ENCODE measurements around the gene TMEM212.

- TF ChIP-seq ZNF274 (IDR thresholded peaks at IDR 0.05; ENCODE audit: low read depth, low read length) (no peak), SUZ12 (IDR thresholded peaks at IDR 0.05; ENCODE audit: extremely low read depth, insufficient read depth, insufficient read length) (no peak), YY1 (IDR thresholded peaks at IDR 0.05; ENCODE audit: insufficient read depth, insufficient read length) (no peak)
Observed at GRCh38 chr3:171822431-171823106, 20.6 kb upstream of the TMEM212 start.
